HCT116 (cell line): Measurements from ENCODE around the gene ADGRE3. TPM values are rescaled to one million over a fixed set of nuclear protein-coding genes. Genes with fewer than 3 reads are reported as not detected.

Experiments
- ATAC-seq: fragments of 200-7000 bp; cut with Tn5 transposase; 2 replicates; pipeline ENCODE4 v1.9.1; 2020; ENCODE audit warnings: mild to moderate bottlenecking, moderate library complexity
- BruUV-seq: library from RNA; stranded (reverse); fragments of 400-500 nt; replicated peaks from 2 replicates; lab custom pipeline; 2021; lab: Mats Ljungman, UMichigan
- CTCF ChIA-PET: fragments of 300-600 bp; sonication (Branson Sonifier 250); formaldehyde crosslinking; loops from one replicate; lab custom pipeline; 2021; ENCODE audit warnings: antibody characterized with exemption; lab: Charles Lee
- POLR2A ChIA-PET: fragments of 300-600, 350-600 bp; sonication (Branson Sonifier 250); formaldehyde crosslinking; loops from one replicate; lab custom pipeline; 2021; ENCODE audit warnings: antibody characterized with exemption; lab: Charles Lee
- RAD21 ChIA-PET, 2 experiments: fragments of 300-600 bp; sonication (Branson Sonifier 250); formaldehyde crosslinking; loops; one replicate each; lab custom pipeline; 2023; ENCODE audit warnings: low total read pairs in 2 of 2; ENCODE audit not compliant: uncharacterized antibody in 2 of 2, unreplicated experiment in 2 of 2, low non-redundant PET in 1 of 2; lab: Charles Lee
- DNase-seq: peaks from one replicate; pipeline ENCODE4 v3.0.0-alpha.2; 2010; ENCODE audit warnings: low read depth, low spot score
- H2AFZ ChIP-seq: fragments of 200-600 bp; shearing (Covaris generic), sonication (generic); 2 replicates; pipeline ENCODE4 v1.6.1; 2017; ENCODE audit warnings: low read depth, mixed run types, mixed read lengths, antibody characterized with exemption, low read length; ENCODE audit not compliant: poor library complexity, severe bottlenecking
- H3K27ac ChIP-seq: 2 replicates; pipeline ENCODE4 v1.5.1; 2012; ENCODE audit warnings: low read depth, low read length
- H3K27me3 ChIP-seq: fragments of 200-600 bp; sonication (generic); 2 replicates; pipeline ENCODE4 v1.6.1; 2016; ENCODE audit warnings: mixed run types, low read length, mixed read lengths; ENCODE audit not compliant: insufficient read depth
- H3K36me3 ChIP-seq, 2 experiments: fragments of 200-500 bp in 1 of 2; fragments of 200-600 bp in 1 of 2; sonication (Bioruptor generic) in 1 of 2; sonication (generic) in 1 of 2; 2 replicates each; pipeline versions ENCODE4 v1.5.1 to v1.6.1; 2014 to 2016; ENCODE audit warnings: low read length in 2 of 2, inconsistent platforms in 1 of 2, mixed read lengths in 1 of 2, mixed run types in 1 of 2; ENCODE audit not compliant: insufficient read depth in 2 of 2, control insufficient read depth in 1 of 2
- H3K4me1 ChIP-seq, 2 experiments: fragments of 200-600 bp in 1 of 2; sonication (generic) in 1 of 2; 2 replicates each; pipeline versions ENCODE4 v1.5.1 to v1.6.1; 2012 to 2017; ENCODE audit warnings: low read length in 2 of 2, inconsistent platforms in 1 of 2, mild to moderate bottlenecking in 1 of 2, mixed read lengths in 1 of 2, mixed run types in 1 of 2, moderate library complexity in 1 of 2; ENCODE audit not compliant: insufficient read depth in 2 of 2, control insufficient read depth in 1 of 2
- H3K4me2 ChIP-seq: fragments of 200-600 bp; sonication (generic); 2 replicates; pipeline ENCODE4 v1.6.1; 2017; ENCODE audit warnings: mixed run types, low read length, mixed read lengths
- H3K4me3 ChIP-seq, 2 experiments: fragments of 200-600 bp in 1 of 2; sonication (generic) in 1 of 2; replicated peaks in 1 of 2; 2 replicates each; pipeline ENCODE4 v1.5.1; 2011 to 2016; ENCODE audit warnings: low read length in 2 of 2, control low read depth in 1 of 2, low read depth in 1 of 2, mild to moderate bottlenecking in 1 of 2, mixed read lengths in 1 of 2, mixed run types in 1 of 2
- H3K79me2 ChIP-seq: fragments of 200-600 bp; sonication (generic); 2 replicates; pipeline ENCODE4 v1.6.1; 2017; ENCODE audit warnings: mild to moderate bottlenecking, mixed run types, low read length, moderate library complexity, mixed read lengths; ENCODE audit not compliant: insufficient read depth
- H3K9ac ChIP-seq: fragments of 200-600 bp; sonication (generic); 2 replicates; pipeline ENCODE4 v1.6.1; 2016; ENCODE audit warnings: low read length, mixed read lengths
- H3K9me2 ChIP-seq: fragments of 200-600 bp; sonication (generic), shearing (Covaris generic); 2 replicates; pipeline ENCODE4 v1.6.1; 2017; ENCODE audit warnings: mixed run types, mild to moderate bottlenecking, moderate library complexity; ENCODE audit not compliant: insufficient read depth
- H3K9me3 ChIP-seq, 2 experiments: fragments of 200-500 bp in 1 of 2; fragments of 200-600 bp in 1 of 2; sonication (Bioruptor generic) in 1 of 2; sonication (generic) in 1 of 2; 2 replicates each; pipeline ENCODE4 v1.6.1; 2014 to 2017; ENCODE audit warnings: low read length in 2 of 2, mixed read lengths in 2 of 2, inconsistent platforms in 1 of 2, low read depth in 1 of 2, mild to moderate bottlenecking in 1 of 2, mixed run types in 1 of 2, moderate library complexity in 1 of 2; ENCODE audit not compliant: control insufficient read depth in 1 of 2, insufficient read depth in 1 of 2
- H4K20me1 ChIP-seq: fragments of 200-600 bp; sonication (generic), shearing (Covaris generic); 2 replicates; pipeline ENCODE4 v1.6.1; 2017; ENCODE audit warnings: mixed run types, mild to moderate bottlenecking, moderate library complexity; ENCODE audit not compliant: insufficient read depth
- ATF3 ChIP-seq: IDR thresholded peaks from 2 replicates; pipeline ENCODE4 v1.6.1; 2012
- CEBPB ChIP-seq: IDR thresholded peaks from 2 replicates; pipeline ENCODE4 v1.6.1; 2012; ENCODE audit warnings: low read depth
- CTCF ChIP-seq, 3 experiments: fragments of 200-600 bp in 1 of 3; sonication (generic) in 1 of 3; IDR thresholded peaks in 2 of 3; conservative IDR thresholded peaks in 1 of 3; 2 replicates each; pipeline ENCODE4 v1.5.1; 2012 to 2017; ENCODE audit warnings: low read depth in 2 of 3, low read length in 2 of 3, antibody characterized with exemption in 1 of 3, borderline replicate concordance in 1 of 3, control low read depth in 1 of 3, mild to moderate bottlenecking in 1 of 3, mixed read lengths in 1 of 3, mixed run types in 1 of 3, moderate library complexity in 1 of 3; ENCODE audit not compliant: insufficient read depth in 1 of 3
- EGR1 ChIP-seq: IDR thresholded peaks from 2 replicates; pipeline ENCODE4 v1.6.1; 2012; ENCODE audit warnings: low read depth
- EZH2 ChIP-seq: fragments of 200-600 bp; sonication (generic); IDR thresholded peaks from 2 replicates; pipeline ENCODE4 v1.6.1; 2017; ENCODE audit warnings: antibody characterized with exemption, mixed run types
- FOSL1 ChIP-seq: IDR thresholded peaks from 2 replicates; pipeline ENCODE4 v1.6.1; 2012; ENCODE audit warnings: low read depth
- MAX ChIP-seq: IDR thresholded peaks from 2 replicates; pipeline ENCODE4 v1.6.1; 2012
- POLR2A ChIP-seq: IDR thresholded peaks from 2 replicates; pipeline ENCODE4 v1.7.0; 2011; ENCODE audit warnings: borderline replicate concordance; ENCODE audit not compliant: insufficient read depth, insufficient read length; ENCODE audit errors: extremely low read depth
- POLR2AphosphoS5 ChIP-seq: IDR thresholded peaks from 2 replicates; pipeline ENCODE4 v1.6.1; 2011; ENCODE audit warnings: mild to moderate bottlenecking, low read depth, low read length, moderate library complexity
- RAD21 ChIP-seq: IDR thresholded peaks from 2 replicates; pipeline ENCODE4 v1.6.1; 2012; ENCODE audit warnings: low read depth, mild to moderate bottlenecking
- SIN3A ChIP-seq: IDR thresholded peaks from 2 replicates; pipeline ENCODE4 v1.6.1; 2012; ENCODE audit warnings: low read depth
- SP1 ChIP-seq: IDR thresholded peaks from 2 replicates; pipeline ENCODE4 v1.6.1; 2012; ENCODE audit warnings: low read depth
- SRF ChIP-seq: IDR thresholded peaks from 2 replicates; pipeline ENCODE4 v1.6.1; 2012; ENCODE audit warnings: low read depth
- TCF7L2 ChIP-seq: IDR thresholded peaks from 2 replicates; pipeline ENCODE4 v1.7.0; 2011; ENCODE audit warnings: borderline replicate concordance, inconsistent platforms; ENCODE audit not compliant: insufficient read depth, insufficient read length; ENCODE audit errors: extremely low read depth
- ZFX ChIP-seq: fragments of 450-650 bp; IDR thresholded peaks from 2 replicates; pipeline ENCODE4 v1.6.1; 2017
- ZNF274 ChIP-seq: fragments of 200-500 bp; sonication (Bioruptor generic); IDR thresholded peaks from 2 replicates; pipeline ENCODE4 v1.6.1; 2014; ENCODE audit warnings: mild to moderate bottlenecking, low read depth, low read length, inconsistent platforms
- intact Hi-C: fragments of 100-400 bp; cut with micrococcal nuclease; formaldehyde crosslinking; loops from 2 replicates; pipeline ENCODE4 v1.10.0; 2022
- total RNA-seq: library from RNA; stranded (reverse); gene quantifications from one replicate; pipeline ENCODE4 v1.2.1, GENCODE V29; 2021; ENCODE audit not compliant: unreplicated experiment
- TF ChIP-seq, protein P1 (sequence below): IDR thresholded peaks from 2 replicates; pipeline ENCODE4 v1.6.1; 2012; ENCODE audit warnings: low read depth

The ADGRE3 gene
- total RNA-seq, 1 experiment from 2014 or later = not detected

DNA sequence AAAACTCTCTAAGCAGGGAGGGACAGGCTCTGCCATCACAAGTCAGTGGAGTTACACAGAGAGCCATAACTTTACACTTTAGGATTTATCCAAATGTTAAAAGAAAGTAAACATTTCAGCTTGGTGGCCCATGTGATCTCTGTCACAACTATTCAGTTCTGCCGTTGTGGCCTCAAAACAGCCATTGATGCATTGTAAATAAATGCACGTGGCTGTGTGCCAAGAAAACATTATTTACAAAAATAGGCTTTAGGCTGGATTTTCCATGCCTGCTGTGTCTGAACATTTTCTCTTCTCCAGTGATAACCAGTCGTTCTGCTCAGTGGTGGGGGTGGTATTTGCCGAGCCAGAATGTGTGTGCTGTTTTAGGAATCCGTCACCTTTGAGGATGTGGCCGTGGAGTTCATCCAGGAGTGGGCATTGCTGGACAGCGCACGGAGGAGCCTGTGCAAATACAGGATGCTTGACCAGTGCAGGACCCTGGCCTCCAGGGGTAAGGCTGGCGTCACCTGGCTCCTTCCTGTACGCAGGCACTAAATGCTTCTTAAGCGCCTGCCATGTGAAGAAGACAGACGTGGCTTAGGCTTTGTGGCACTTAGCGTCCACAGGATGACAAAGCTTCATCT is 20.1 kb upstream of the ADGRE3 start:
- TF ChIP-seq CTCF (IDR thresholded peaks at IDR 0.05 in 2 of 3, conservative IDR thresholded peaks at IDR 0.05 in 1 of 3; ENCODE audit: borderline replicate concordance in 1 of 3, insufficient read depth in 1 of 3, low read depth in 2 of 3, low read length in 2 of 3) (no peak), SP1 (no peak), CEBPB (no peak), POLR2AphosphoS5 (no peak), FOSL1 (no peak), RAD21 (no peak), EGR1 (no peak), SIN3A (no peak), POLR2A (no peak), ATF3 (no peak), MAX (no peak), ZFX (no peak), SRF (no peak), TCF7L2 (no peak), ZNF274 (no peak), EZH2 (no peak)
- TF ChIP-seq, protein P1, sequence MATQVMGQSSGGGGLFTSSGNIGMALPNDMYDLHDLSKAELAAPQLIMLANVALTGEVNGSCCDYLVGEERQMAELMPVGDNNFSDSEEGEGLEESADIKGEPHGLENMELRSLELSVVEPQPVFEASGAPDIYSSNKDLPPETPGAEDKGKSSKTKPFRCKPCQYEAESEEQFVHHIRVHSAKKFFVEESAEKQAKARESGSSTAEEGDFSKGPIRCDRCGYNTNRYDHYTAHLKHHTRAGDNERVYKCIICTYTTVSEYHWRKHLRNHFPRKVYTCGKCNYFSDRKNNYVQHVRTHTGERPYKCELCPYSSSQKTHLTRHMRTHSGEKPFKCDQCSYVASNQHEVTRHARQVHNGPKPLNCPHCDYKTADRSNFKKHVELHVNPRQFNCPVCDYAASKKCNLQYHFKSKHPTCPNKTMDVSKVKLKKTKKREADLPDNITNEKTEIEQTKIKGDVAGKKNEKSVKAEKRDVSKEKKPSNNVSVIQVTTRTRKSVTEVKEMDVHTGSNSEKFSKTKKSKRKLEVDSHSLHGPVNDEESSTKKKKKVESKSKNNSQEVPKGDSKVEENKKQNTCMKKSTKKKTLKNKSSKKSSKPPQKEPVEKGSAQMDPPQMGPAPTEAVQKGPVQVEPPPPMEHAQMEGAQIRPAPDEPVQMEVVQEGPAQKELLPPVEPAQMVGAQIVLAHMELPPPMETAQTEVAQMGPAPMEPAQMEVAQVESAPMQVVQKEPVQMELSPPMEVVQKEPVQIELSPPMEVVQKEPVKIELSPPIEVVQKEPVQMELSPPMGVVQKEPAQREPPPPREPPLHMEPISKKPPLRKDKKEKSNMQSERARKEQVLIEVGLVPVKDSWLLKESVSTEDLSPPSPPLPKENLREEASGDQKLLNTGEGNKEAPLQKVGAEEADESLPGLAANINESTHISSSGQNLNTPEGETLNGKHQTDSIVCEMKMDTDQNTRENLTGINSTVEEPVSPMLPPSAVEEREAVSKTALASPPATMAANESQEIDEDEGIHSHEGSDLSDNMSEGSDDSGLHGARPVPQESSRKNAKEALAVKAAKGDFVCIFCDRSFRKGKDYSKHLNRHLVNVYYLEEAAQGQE = no peak
- TF ChIP-seq, all 23 proteins: peak for 0
- no peak for ATAC-seq
- no peaks in the 10 kb centered on the region for H3K27me3 ChIP-seq
- intact Hi-C loops = no loop called here
- H3K9ac ChIP-seq = no peak overlapping the region
- no TSS peak for BruUV-seq
- CTCF ChIA-PET = no interaction called here
- H3K27ac ChIP-seq = no peak overlapping the region
- no peak overlapping the region for H3K4me3 ChIP-seq
- H3K4me1 ChIP-seq = no peaks in the 10 kb centered on the region; a peak in 1 of 4 replicates
- H2AFZ ChIP-seq = no peak overlapping the region
- H3K9me3 ChIP-seq = no peaks in the 10 kb centered on the region
- no peaks in the 10 kb centered on the region for H4K20me1 ChIP-seq
- POLR2A ChIA-PET = no interaction called here
- RAD21 ChIA-PET = no interaction called here
- H3K79me2 ChIP-seq = no peaks in the 10 kb centered on the region; the same call in 1 of the 2 replicates
- H3K36me3 ChIP-seq = peaks cover 0 to 6% of the 10 kb centered on the region in 2 experiments; a peak in 2 of 4 replicates
- DNase-seq = no peak
- no peaks in the 10 kb centered on the region for H3K9me2 ChIP-seq
- H3K4me2 ChIP-seq = no peak overlapping the region
